Measurements from ENCODE around the gene PTF1A. TPM values are rescaled to one million over a fixed set of nuclear protein-coding genes. Genes with fewer than 3 reads are reported as not detected.

Gene PTF1A
- total and polyA plus RNA-seq, 9 of the 15 experiments (the other 6 are each of a cell fraction or from before 2014, with no cell fraction given) = not detected

- ChIA-PET POLR2A (no interaction called here), CTCF (ENCODE audit: low intra/inter-chr PET ratio) (no interaction called here)
- in situ Hi-C loops (cut with MboI) = no loop called here
- no peaks in the 10 kb centered on the region for H3K79me2 ChIP-seq (ENCODE audit: control insufficient read depth, insufficient read depth, low read length)
- no peak for DNase-seq (ENCODE audit: extremely low read depth in 1 of 4, low spot score in 3 of 4)
- WGBS (ENCODE audit: insufficient coverage, low coverage, missing lambda C conversion rate) = 0% methylated on average over 3 of the region's 3 CpGs
- H3K4me2 ChIP-seq (ENCODE audit: insufficient read depth, low read length) = no peak overlapping the region
- BruUV-seq (replicated peaks) = no TSS peak
- peaks cover 0 to 10% of the 10 kb centered on the region in 2 experiments; a peak in 1 of 5 replicates for H3K4me1 ChIP-seq (replicated peaks in 1 of 2; ENCODE audit: control insufficient read depth in 2 of 2, insufficient read depth in 2 of 2, low read length in 2 of 2)
- no peak overlapping the region for H3K9ac ChIP-seq (ENCODE audit: insufficient read depth in 1 of 2, low read depth in 2 of 2, low read length in 2 of 2)
- no peak overlapping the region for H3K4me3 ChIP-seq
- H2AFZ ChIP-seq (ENCODE audit: low read depth, low read length) = no peak overlapping the region
- no peak for FAIRE-seq
- no peak for ATAC-seq
- no peak overlapping the region for H3K27ac ChIP-seq (ENCODE audit: extremely low read depth, low read depth, low read length)
- intact Hi-C loops (cut with micrococcal nuclease) = no loop called here
- H4K20me1 ChIP-seq (replicated peaks; ENCODE audit: control insufficient read depth, insufficient read depth, low read length) = no peaks in the 10 kb centered on the region; the same call in 1 of the 2 replicates
- H3K27me3 ChIP-seq (ENCODE audit: control insufficient read depth in 2 of 2, insufficient read depth in 2 of 2, low read length in 2 of 2) = peaks cover 7 to 36% of the 10 kb centered on the region in 2 experiments; a peak in 3 of 5 replicates
- H3K36me3 ChIP-seq (ENCODE audit: control insufficient read depth, insufficient read depth, low read length) = no peaks in the 10 kb centered on the region
- H3K9me3 ChIP-seq (replicated peaks; ENCODE audit: control insufficient read depth, insufficient read depth, low read depth, low read length) = no peaks in the 10 kb centered on the region
- no peaks in the 10 kb centered on the region for H3K9me1 ChIP-seq (ENCODE audit: control insufficient read depth, insufficient read depth, low read length)
- TF ChIP-seq FOXK1 (CRISPR knock-in tag; IDR thresholded peaks at IDR 0.05; ENCODE audit: borderline replicate concordance) (no peak), GTF3C2 (IDR thresholded peaks at IDR 0.05; ENCODE audit: borderline replicate concordance, extremely low read depth, insufficient read length) (no peak), ZNF76 (CRISPR knock-in tag; IDR thresholded peaks at IDR 0.05; ENCODE audit: borderline replicate concordance) (no peak), MBD2 (IDR thresholded peaks at IDR 0.05; ENCODE audit: borderline replicate concordance, low read depth) (no peak), TAF1 (IDR thresholded peaks at IDR 0.05; ENCODE audit: control insufficient read depth, extremely low read depth, insufficient read depth, low read length, severe bottlenecking) (no peak), E2F5 (CRISPR knock-in tag; IDR thresholded peaks at IDR 0.05) (no peak), SIRT6 (IDR thresholded peaks at IDR 0.05; ENCODE audit: low read depth, low read length) (no peak), TRIM24 (IDR thresholded peaks at IDR 0.05) (no peak), STAT6 (CRISPR knock-in tag; IDR thresholded peaks at IDR 0.05) (no peak), FOS (IDR thresholded peaks at IDR 0.05; ENCODE audit: extremely low read depth, insufficient read length) (no peak), USF1 (CRISPR knock-in tag; IDR thresholded peaks at IDR 0.05) (no peak)
Observed at GRCh38 chr10:23202779-23203178, 10.7 kb downstream of the PTF1A start.
